Testis (tissue), 3 donors: ENCODE results near the gene CECR2. TPM values are rescaled to one million over a fixed set of nuclear protein-coding genes. Genes with fewer than 3 reads are reported as not detected.
"Not testable (repeated sequence)": the region's sequence is repeated elsewhere in the genome, so short reads cannot be mapped to it uniquely, and the experiment has no call there.

ENCODE experiments used
- DNase-seq: peaks from one replicate; pipeline ENCODE4 v3.0.0-alpha.2; 2019
- H3K27ac ChIP-seq, 2 donors: fragments of 200-600 bp; sonication (generic); one replicate each; pipeline ENCODE4 v1.5.1; 2019
- H3K27me3 ChIP-seq: fragments of 200-600 bp; sonication (generic); one replicate; pipeline ENCODE4 v1.5.1; 2019
- H3K36me3 ChIP-seq: fragments of 200-600 bp; sonication (generic); one replicate; pipeline ENCODE4 v1.5.1; 2017; ENCODE audit warnings: low read depth; ENCODE audit errors: missing control alignments
- H3K4me1 ChIP-seq: fragments of 200-600 bp; sonication (generic); one replicate; pipeline ENCODE4 v1.5.1; 2019
- H3K4me3 ChIP-seq, 2 donors: fragments of 200-600 bp; sonication (generic); one replicate each; pipeline ENCODE4 v1.5.1; 2017 to 2019
- H3K9me3 ChIP-seq: fragments of 200-600 bp; sonication (generic); one replicate; pipeline ENCODE4 v1.5.1; 2017
- CTCF ChIP-seq, 3 experiments: fragments of 450-650 bp in 2 of 3; fragments of 200-600 bp in 1 of 3; sonication (generic) in 1 of 3; IDR thresholded peaks; one replicate each; pipeline ENCODE4 v1.5.1; 2016 to 2019; ENCODE audit warnings: antibody characterized with exemption in 3 of 3, mild to moderate bottlenecking in 2 of 3, moderate library complexity in 1 of 3
- POLR2A ChIP-seq: fragments of 450-650 bp; IDR thresholded peaks from one replicate; pipeline ENCODE4 v1.6.1; 2017; ENCODE audit warnings: antibody characterized with exemption, mild to moderate bottlenecking, moderate library complexity
- WGBS, 2 donors: methylation state at CpG; one replicate each; pipeline ENCODE4 v1.1.5; 2018; 5-methylcytosine and 5-hydroxymethylcytosine counted together
- intact Hi-C: fragments of 100-400 bp; cut with DNase I; formaldehyde crosslinking; loops from one replicate; pipeline ENCODE4 v1.15.1; 2023; ENCODE audit warnings: low total_unique reads
- polyA plus RNA-seq: library from polyadenylated mRNA; stranded (reverse); fragments of 350-450 nt; fragmentation: Illumina TruSeq; extraction: RNeasy Lipid Tissue Mini Kit (QIAGEN cat#74804); gene quantifications from one replicate; pipeline ENCODE4 v1.2.3, GENCODE V29; 2014; ENCODE audit warnings: low read depth, low replicate concordance; ENCODE audit not compliant: insufficient read depth
- total RNA-seq, 2 donors: library from RNA; depleted of rRNA; stranded (reverse); fragments of >200 nt; gene quantifications; one replicate each; pipeline ENCODE4 v1.2.3, GENCODE V29; 2016

Gene CECR2
- total and polyA plus RNA-seq, 3 donors from 2014 or later: 7.1 to 18.7 (median 16.8) TPM

GRCh38 chr22:17423616-17424015 lies 54.4 kb downstream of the CECR2 start:
- intact Hi-C loops: no loop called here
- WGBS, 2 donors: 84 to 93% methylated on average over 6 of the region's 6 CpGs
- no peak overlapping the region for H3K4me3 ChIP-seq
- TF ChIP-seq POLR2A (no peak), CTCF (IDR thresholded peaks at IDR 0.05) (no peak)
- no peaks in the 10 kb centered on the region for H3K27me3 ChIP-seq
- H3K36me3 ChIP-seq: no peaks in the 10 kb centered on the region
- DNase-seq: no peak
- no peaks in the 10 kb centered on the region for H3K4me1 ChIP-seq
- H3K27ac ChIP-seq: no peak overlapping the region
- H3K9me3 ChIP-seq: no peaks in the 10 kb centered on the region

DNA sequence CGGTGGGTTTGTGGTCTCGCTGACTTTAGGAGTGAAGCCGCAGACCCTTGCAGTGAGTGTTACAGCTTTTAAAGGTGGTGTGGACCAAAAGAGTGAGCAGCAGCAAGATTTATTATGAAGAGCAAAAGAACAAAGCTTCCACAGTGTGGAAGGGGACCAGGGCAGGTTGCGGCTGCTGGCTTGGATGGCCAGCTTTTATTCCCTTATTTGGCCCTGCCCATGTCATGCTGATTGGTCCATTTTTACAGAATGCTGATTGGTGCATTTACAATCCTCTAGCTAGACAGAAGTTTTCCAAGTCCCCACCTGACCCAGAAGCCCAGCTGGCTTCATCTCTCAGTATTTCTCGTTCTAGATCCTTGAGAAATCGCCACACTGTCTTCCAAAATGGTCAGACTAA lies 58.3 kb downstream of the CECR2 start:
- WGBS, 2 donors: 88 to 95% methylated on average over 6 of the region's 6 CpGs
- DNase-seq, intact Hi-C loops: not testable (repeated sequence)

GRCh38 chr22:17429516-17429915 lies 60.3 kb downstream of the CECR2 start:
- intact Hi-C loops: no loop called here
- H3K9me3 ChIP-seq: no peaks in the 10 kb centered on the region
- no peaks in the 10 kb centered on the region for H3K36me3 ChIP-seq
- no peaks in the 10 kb centered on the region for H3K27me3 ChIP-seq
- TF ChIP-seq CTCF (IDR thresholded peaks at IDR 0.05): no peak
- no peak for TF ChIP-seq POLR2A
- WGBS, 2 donors: 80 to 91% methylated on average over 1 of the region's 1 CpG
- no peak overlapping the region for H3K4me3 ChIP-seq
- H3K4me1 ChIP-seq: no peaks in the 10 kb centered on the region
- DNase-seq: no peak
- no peak overlapping the region for H3K27ac ChIP-seq

More for the DNA sequence above, 58.3 kb downstream of the CECR2 start:
- not testable (repeated sequence) for H3K9me3 ChIP-seq, H3K4me1 ChIP-seq, H3K4me3 ChIP-seq, H3K36me3 ChIP-seq, H3K27ac ChIP-seq, H3K27me3 ChIP-seq

DNA sequence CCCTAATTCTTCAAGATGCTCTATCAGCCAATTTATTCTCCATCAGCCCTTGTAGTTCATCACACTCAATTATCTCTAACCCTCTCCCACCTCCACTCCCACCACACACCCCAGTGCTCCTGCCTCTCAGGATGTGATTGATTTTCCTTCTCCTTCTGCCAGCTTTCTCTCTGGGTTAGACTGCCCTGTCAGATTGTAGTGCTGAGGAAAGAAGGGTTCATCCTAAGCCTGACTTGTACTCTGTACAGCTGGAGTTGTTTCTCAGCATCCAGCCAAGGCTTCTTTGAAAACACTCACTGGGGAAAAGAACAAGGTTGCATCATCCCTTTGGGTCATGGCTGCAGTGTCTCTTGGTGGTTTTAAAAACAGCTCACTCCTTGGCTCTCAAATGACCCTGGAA lies 61.2 kb downstream of the CECR2 start:
- H3K27ac ChIP-seq: no peak overlapping the region
- TF ChIP-seq CTCF (IDR thresholded peaks at IDR 0.05) (no peak), POLR2A (no peak)
- peak; percentile 26 for DNase-seq
- H3K4me3 ChIP-seq: no peak overlapping the region
- H3K27me3 ChIP-seq: no peaks in the 10 kb centered on the region
- intact Hi-C loops: no loop called here
- no peaks in the 10 kb centered on the region for H3K4me1 ChIP-seq
- H3K36me3 ChIP-seq: no peaks in the 10 kb centered on the region
- H3K9me3 ChIP-seq: no peaks in the 10 kb centered on the region

- no peak for TF ChIP-seq CTCF (IDR thresholded peaks at IDR 0.05)
- TF ChIP-seq POLR2A: no peak
- Histone ChIP-seq H3K4me3 (no peak overlapping the region), H3K4me1 (no peaks in the 10 kb centered on the region), H3K36me3 (no peaks in the 10 kb centered on the region), H3K27ac (no peak overlapping the region), H3K27me3 (no peaks in the 10 kb centered on the region), H3K9me3 (no peaks in the 10 kb centered on the region)
- WGBS, 2 donors: 79 to 83% methylated on average over 1 of the region's 1 CpG
- no peak for DNase-seq
- intact Hi-C loops: no loop called here
Measured at GRCh38 chr22:17431179-17431578, 61.9 kb downstream of the CECR2 start.
